ENCODE measurements around the gene TST.

GRCh38 chr22:37015587-37015878 lies 3.7 kb downstream of the TST start:
- TF ChIP-seq POLR2A (IDR thresholded peaks at IDR 0.05) = no peak
- TF ChIP-seq POLR2AphosphoS5 (IDR thresholded peaks at IDR 0.05) = no peak
